OCI-LY1 (cell line): ENCODE data around the gene RTP5.
"Not testable (repeated sequence)": the region's sequence is repeated elsewhere in the genome, so short reads cannot be mapped to it uniquely, and the experiment has no call there.

ENCODE experiments used
- H2AFZ ChIP-seq: fragments of 200-600 bp; sonication (generic), shearing (Covaris generic); 2 replicates; pipeline ENCODE4 v1.6.0; 2014; ENCODE audit warnings: antibody characterized with exemption, mild to moderate bottlenecking, low read length
- H3F3A ChIP-seq: fragments of 200-600 bp; sonication (generic), shearing (Covaris generic); 2 replicates; pipeline ENCODE4 v1.6.0; 2014; ENCODE audit warnings: mild to moderate bottlenecking, antibody characterized with exemption, low read length, moderate library complexity; ENCODE audit not compliant: insufficient read depth
- H3K27ac ChIP-seq: fragments of 200-600 bp; sonication (generic); 2 replicates; pipeline ENCODE4 v1.5.1; 2014; ENCODE audit warnings: low read length, mixed run types, mild to moderate bottlenecking, low read depth; ENCODE audit not compliant: poor library complexity, severe bottlenecking
- H3K27me3 ChIP-seq: fragments of 200-600 bp; sonication (generic); 2 replicates; pipeline ENCODE4 v1.6.0; 2014; ENCODE audit warnings: antibody characterized with exemption, mild to moderate bottlenecking, low read length, moderate library complexity; ENCODE audit not compliant: insufficient read depth
- H3K36me3 ChIP-seq: fragments of 200-600 bp; sonication (generic); 2 replicates; pipeline ENCODE4 v1.6.1; 2014; ENCODE audit warnings: mild to moderate bottlenecking, antibody characterized with exemption, low read length, moderate library complexity, mixed read lengths; ENCODE audit not compliant: insufficient read depth
- H3K4me1 ChIP-seq: fragments of 200-600 bp; sonication (generic); 2 replicates; pipeline ENCODE4 v1.5.1; 2014; ENCODE audit warnings: mild to moderate bottlenecking, low read length, moderate library complexity; ENCODE audit not compliant: insufficient read depth, severe bottlenecking
- H3K4me2 ChIP-seq: fragments of 200-600 bp; sonication (generic), shearing (Covaris generic); 2 replicates; pipeline ENCODE4 v1.6.1; 2014; ENCODE audit warnings: low read length
- H3K4me3 ChIP-seq: fragments of 200-600 bp; sonication (generic); 2 replicates; pipeline ENCODE4 v1.5.1; 2014; ENCODE audit warnings: low read length, low read depth, mild to moderate bottlenecking, mixed read lengths; ENCODE audit not compliant: poor library complexity, severe bottlenecking
- H3K79me2 ChIP-seq: fragments of 200-600 bp; shearing (Covaris generic); 2 replicates; pipeline ENCODE4 v1.6.1; 2016; ENCODE audit warnings: mixed run types, low read length, mixed read lengths; ENCODE audit not compliant: insufficient read depth
- H3K9ac ChIP-seq: fragments of 200-600 bp; sonication (generic), shearing (Covaris generic); 2 replicates; pipeline ENCODE4 v1.6.1; 2014; ENCODE audit warnings: mild to moderate bottlenecking, low read length, mixed read lengths
- H3K9me2 ChIP-seq: fragments of 200-600 bp; sonication (generic), shearing (Covaris generic); 2 replicates; pipeline ENCODE4 v1.6.1; 2014; ENCODE audit warnings: low read depth, mild to moderate bottlenecking, low read length, mixed read lengths
- H3K9me3 ChIP-seq: fragments of 200-600 bp; shearing (Covaris generic); 2 replicates; pipeline ENCODE4 v1.6.1; 2014; ENCODE audit warnings: low read length, mixed read lengths
- H4K20me1 ChIP-seq: fragments of 200-600 bp; sonication (generic), shearing (Covaris generic); 2 replicates; pipeline ENCODE4 v1.6.0; 2016; ENCODE audit warnings: mild to moderate bottlenecking, low read length; ENCODE audit not compliant: insufficient read depth
- CTCF ChIP-seq: fragments of 200-600 bp; sonication (generic), shearing (Covaris generic); IDR thresholded peaks from 2 replicates; pipeline ENCODE4 v1.5.1; 2017; ENCODE audit warnings: mild to moderate bottlenecking, antibody characterized with exemption, low read length, moderate library complexity, mixed read lengths
- EZH2 ChIP-seq: fragments of 200-600 bp; sonication (generic), shearing (Covaris generic); IDR thresholded peaks from 2 replicates; pipeline ENCODE4 v1.8.0; 2017; ENCODE audit warnings: borderline replicate concordance, mixed run types, mild to moderate bottlenecking, antibody characterized with exemption, low read length, moderate library complexity, mixed read lengths

RTP5 gene

GRCh38 chr2:241873081-241873802 is 3.7 kb downstream of the RTP5 start:
- Histone ChIP-seq H3K4me3 (no peak overlapping the region), H3K36me3 (no peaks in the 10 kb centered on the region; the same call in 1 of the 2 replicates), H3K9ac (no peak overlapping the region), H3F3A (no peaks in the 10 kb centered on the region), H3K79me2 (no peaks in the 10 kb centered on the region), H3K4me1 (no peaks in the 10 kb centered on the region), H3K9me3 (no peaks in the 10 kb centered on the region), H4K20me1 (no peaks in the 10 kb centered on the region), H2AFZ (no peak overlapping the region), H3K27ac (no peak overlapping the region), H3K4me2 (no peak overlapping the region), H3K27me3 (peaks cover 3% of the 10 kb centered on the region; the same call in 1 of the 2 replicates), H3K9me2 (no peaks in the 10 kb centered on the region)
- TF ChIP-seq EZH2 (no peak), CTCF (no peak)

GRCh38 chr2:241873803-241874110 is 4.2 kb downstream of the RTP5 start:
- no peak overlapping the region for H3K9ac ChIP-seq
- no peak overlapping the region for H3K4me2 ChIP-seq
- no peaks in the 10 kb centered on the region for H3K4me1 ChIP-seq
- H3K9me2 ChIP-seq: no peaks in the 10 kb centered on the region
- H3K9me3 ChIP-seq: no peaks in the 10 kb centered on the region
- no peaks in the 10 kb centered on the region for H3K79me2 ChIP-seq
- no peak overlapping the region for H3K27ac ChIP-seq
- no peaks in the 10 kb centered on the region for H3F3A ChIP-seq
- TF ChIP-seq EZH2 (no peak), CTCF (no peak)
- no peaks in the 10 kb centered on the region; the same call in 1 of the 2 replicates for H3K36me3 ChIP-seq
- H2AFZ ChIP-seq: no peak overlapping the region
- no peaks in the 10 kb centered on the region for H4K20me1 ChIP-seq
- H3K27me3 ChIP-seq: peaks cover 3% of the 10 kb centered on the region; the same call in 1 of the 2 replicates
- no peak overlapping the region for H3K4me3 ChIP-seq

GRCh38 chr2:241874277-241874925 is 4.9 kb downstream of the RTP5 start:
- Histone ChIP-seq H3K27ac (no peak overlapping the region), H2AFZ (no peak overlapping the region), H3F3A (no peaks in the 10 kb centered on the region), H4K20me1 (no peaks in the 10 kb centered on the region), H3K4me2 (no peak overlapping the region), H3K36me3 (no peaks in the 10 kb centered on the region; the same call in 1 of the 2 replicates), H3K79me2 (no peaks in the 10 kb centered on the region), H3K9me3 (no peaks in the 10 kb centered on the region), H3K9ac (no peak overlapping the region), H3K4me1 (no peaks in the 10 kb centered on the region), H3K27me3 (peaks cover 1% of the 10 kb centered on the region; the same call in 1 of the 2 replicates), H3K9me2 (no peaks in the 10 kb centered on the region), H3K4me3 (no peak overlapping the region)
- TF ChIP-seq EZH2: no peak
- no peak for TF ChIP-seq CTCF

DNA sequence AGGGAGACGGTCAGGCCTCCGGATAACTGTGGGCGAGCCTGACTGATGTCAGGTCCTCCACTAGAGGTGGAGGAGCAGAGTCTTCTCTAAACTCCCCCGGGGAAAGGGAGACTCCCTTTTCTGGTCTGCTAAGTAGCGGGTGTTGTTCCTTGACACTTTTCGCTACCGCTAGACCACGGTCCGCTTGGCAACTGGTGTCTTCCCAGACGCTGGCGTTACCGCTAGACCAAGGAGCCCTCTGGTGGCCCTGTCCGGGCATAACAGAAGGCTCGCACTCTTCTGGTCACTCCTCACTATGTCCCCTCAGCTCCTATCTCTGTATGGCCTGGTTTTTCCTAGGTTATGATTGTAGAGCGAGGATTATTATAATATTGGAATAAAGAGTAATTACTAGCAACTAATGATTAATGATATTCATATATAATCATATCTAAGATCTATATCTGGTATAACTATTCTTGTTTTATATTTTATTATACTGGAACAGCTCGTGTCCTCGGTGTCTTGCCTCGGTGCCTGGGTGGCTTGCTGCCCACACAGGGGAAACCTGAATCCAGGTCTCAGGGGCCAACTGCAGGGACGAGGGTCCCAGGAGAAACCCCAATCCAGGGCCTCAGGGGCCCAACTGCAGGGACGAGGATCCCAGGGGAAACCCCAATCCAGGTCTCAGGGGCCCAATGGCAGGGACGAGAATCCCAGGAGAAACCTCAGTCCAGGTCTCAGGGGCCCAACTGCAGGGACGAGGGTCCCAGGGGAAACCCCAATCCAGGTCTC is 6.4 kb downstream of the RTP5 start:
- not testable (repeated sequence) for H3K36me3 ChIP-seq, H4K20me1 ChIP-seq, H3K4me2 ChIP-seq, H2AFZ ChIP-seq, H3K4me1 ChIP-seq, H3K9me2 ChIP-seq, H3F3A ChIP-seq, H3K27me3 ChIP-seq, H3K4me3 ChIP-seq, H3K9ac ChIP-seq, H3K9me3 ChIP-seq, H3K27ac ChIP-seq, H3K79me2 ChIP-seq
